H9 (cell line): ENCODE measurements around the gene ZNF775. TPM values are rescaled to one million over a fixed set of nuclear protein-coding genes. Genes with fewer than 3 reads are reported as not detected.

Experiments used
- DNase-seq: peaks from one replicate; pipeline ENCODE4 v3.0.0-alpha.2; 2017
- H2AFZ ChIP-seq: one replicate; pipeline ENCODE4 v1.6.1; 2013; ENCODE audit warnings: mild to moderate bottlenecking, low read length, control low read depth, moderate library complexity
- H2AK5ac ChIP-seq: 2 replicates; pipeline ENCODE4 v1.6.1; 2013; ENCODE audit warnings: low read length, control low read depth, mixed read lengths; ENCODE audit not compliant: insufficient read length
- H2BK120ac ChIP-seq: one replicate; pipeline ENCODE4 v1.6.1; 2013; ENCODE audit warnings: low read depth, mild to moderate bottlenecking, low read length, control low read depth, inconsistent platforms; ENCODE audit not compliant: poor library complexity, severe bottlenecking
- H2BK12ac ChIP-seq: 2 replicates; pipeline ENCODE4 v1.6.1; 2013; ENCODE audit warnings: low read length, control low read depth, mixed read lengths, low read depth; ENCODE audit not compliant: insufficient read length
- H2BK15ac ChIP-seq: 2 replicates; pipeline ENCODE4 v1.6.1; 2013; ENCODE audit warnings: low read depth, low read length, control low read depth
- H2BK20ac ChIP-seq: one replicate; pipeline ENCODE4 v1.6.1; 2013; ENCODE audit warnings: low read depth, mild to moderate bottlenecking, low read length, control low read depth, inconsistent platforms; ENCODE audit not compliant: poor library complexity, severe bottlenecking
- H2BK5ac ChIP-seq: 2 replicates; pipeline ENCODE4 v1.6.1; 2013; ENCODE audit warnings: low read length, control low read depth, mixed read lengths; ENCODE audit not compliant: insufficient read length
- H3K14ac ChIP-seq: 2 replicates; pipeline ENCODE4 v1.6.1; 2013; ENCODE audit warnings: low read length, control low read depth; ENCODE audit not compliant: insufficient read depth
- H3K18ac ChIP-seq: 2 replicates; pipeline ENCODE4 v1.6.1; 2013; ENCODE audit warnings: low read depth, mild to moderate bottlenecking, mixed read lengths, low read length, control low read depth; ENCODE audit not compliant: insufficient read length
- H3K23ac ChIP-seq: 2 replicates; pipeline ENCODE4 v1.6.1; 2013; ENCODE audit warnings: low read length, control low read depth, mixed read lengths, low read depth; ENCODE audit not compliant: insufficient read length
- H3K23me2 ChIP-seq: 2 replicates; pipeline ENCODE4 v1.6.1; 2013; ENCODE audit warnings: low read depth, mild to moderate bottlenecking, mixed read lengths, low read length, control low read depth; ENCODE audit not compliant: insufficient read length, poor library complexity, severe bottlenecking
- H3K27ac ChIP-seq: 2 replicates; pipeline ENCODE4 v1.5.1; 2013; ENCODE audit warnings: low read length, control low read depth, mixed read lengths, low read depth; ENCODE audit not compliant: insufficient read length
- H3K27me3 ChIP-seq: 2 replicates; pipeline ENCODE4 v1.6.1; 2013; ENCODE audit warnings: low read length, control low read depth, inconsistent platforms; ENCODE audit not compliant: insufficient read depth
- H3K4ac ChIP-seq: 2 replicates; pipeline ENCODE4 v1.6.1; 2013; ENCODE audit warnings: low read depth, mild to moderate bottlenecking, control low read depth, inconsistent platforms, low read length, moderate library complexity
- H3K4me1 ChIP-seq: 2 replicates; pipeline ENCODE4 v1.6.1; 2013; ENCODE audit warnings: low read length, control low read depth, inconsistent platforms; ENCODE audit not compliant: insufficient read depth
- H3K4me2 ChIP-seq: 2 replicates; pipeline ENCODE4 v1.6.1; 2013; ENCODE audit warnings: low read length, control low read depth, mixed read lengths; ENCODE audit not compliant: insufficient read length, insufficient read depth
- H3K56ac ChIP-seq: 2 replicates; pipeline ENCODE4 v1.6.1; 2013; ENCODE audit warnings: low read depth, mild to moderate bottlenecking, mixed read lengths, low read length, control low read depth; ENCODE audit not compliant: insufficient read length
- H3K79me1 ChIP-seq: 2 replicates; pipeline ENCODE4 v1.6.1; 2013; ENCODE audit warnings: low read depth, mild to moderate bottlenecking, moderate library complexity, low read length, control low read depth, inconsistent platforms; ENCODE audit not compliant: insufficient read depth, poor library complexity, severe bottlenecking
- H3K79me2 ChIP-seq: 2 replicates; pipeline ENCODE4 v1.6.1; 2013; ENCODE audit warnings: low read length, control low read depth, inconsistent platforms; ENCODE audit not compliant: insufficient read depth
- H3K9ac ChIP-seq: 2 replicates; pipeline ENCODE4 v1.6.1; 2013; ENCODE audit warnings: low read length, control low read depth, mixed read lengths; ENCODE audit not compliant: insufficient read length; ENCODE audit errors: extremely low read depth
- H3K9me3 ChIP-seq: one replicate; pipeline ENCODE4 v1.6.1; 2013; ENCODE audit warnings: low read depth, low read length, inconsistent platforms; ENCODE audit not compliant: control insufficient read depth
- H3T11ph ChIP-seq: one replicate; pipeline ENCODE4 v1.6.1; 2013; ENCODE audit warnings: mild to moderate bottlenecking, low read length, control low read depth, inconsistent platforms
- H4K20me1 ChIP-seq: one replicate; pipeline ENCODE4 v1.6.1; 2013; ENCODE audit not compliant: control insufficient read depth, insufficient read length, insufficient read depth
- H4K5ac ChIP-seq: 2 replicates; pipeline ENCODE4 v1.6.1; 2013; ENCODE audit warnings: low read depth, mild to moderate bottlenecking, mixed read lengths, low read length, control low read depth; ENCODE audit not compliant: insufficient read length
- H4K8ac ChIP-seq: replicated peaks from 2 replicates; pipeline ENCODE4 v1.6.1; 2013; ENCODE audit warnings: low read length, control low read depth, mixed read lengths, low read depth; ENCODE audit not compliant: insufficient read length
- H4K91ac ChIP-seq: 2 replicates; pipeline ENCODE4 v1.6.1; 2013; ENCODE audit warnings: low read depth, mild to moderate bottlenecking, moderate library complexity, mixed read lengths, low read length, control low read depth; ENCODE audit not compliant: insufficient read length
- H3K27ac Mint-ChIP-seq, 3 experiments: 2 replicates in 2 of 3; 3 replicates in 1 of 3; pipeline ENCODE4 v1.8.0; 2020 to 2021; ENCODE audit warnings: mixed read lengths in 3 of 3, mild to moderate bottlenecking in 1 of 3, moderate library complexity in 1 of 3
- H3K27me3 Mint-ChIP-seq: 2 replicates; pipeline ENCODE4 v1.8.0; 2021; ENCODE audit warnings: low read depth, mild to moderate bottlenecking, moderate library complexity, mixed read lengths
- H3K36me3 Mint-ChIP-seq, 3 experiments: 2 replicates in 2 of 3; 3 replicates in 1 of 3; pipeline ENCODE4 v1.8.0; 2020 to 2021; ENCODE audit warnings: low read depth in 3 of 3, mixed read lengths in 3 of 3; ENCODE audit not compliant: insufficient read depth in 1 of 3
- H3K4me1 Mint-ChIP-seq, 2 experiments: 2 replicates each; pipeline ENCODE4 v1.8.0; 2020; ENCODE audit warnings: mixed read lengths in 2 of 2
- H3K4me3 Mint-ChIP-seq, 2 experiments: 2 replicates in 1 of 2; 3 replicates in 1 of 2; pipeline ENCODE4 v1.8.0; 2020 to 2021; ENCODE audit warnings: mild to moderate bottlenecking in 2 of 2, mixed read lengths in 2 of 2, moderate library complexity in 1 of 2
- H3K9me3 Mint-ChIP-seq, 2 experiments: 2 replicates in 1 of 2; 3 replicates in 1 of 2; pipeline ENCODE4 v1.8.0; 2020; ENCODE audit warnings: mild to moderate bottlenecking in 2 of 2, mixed read lengths in 2 of 2, moderate library complexity in 1 of 2
- WGBS: extraction: QIAGEN DNeasy Blood & Tissue Kit; methylation state at CpG from one replicate; pipeline ENCODE4 v1.1.7; 2013; ENCODE audit warnings: missing lambda C conversion rate, low lambda C conversion rate, mixed read lengths; ENCODE audit not compliant: insufficient read length; ENCODE audit errors: extremely low coverage; 5-methylcytosine and 5-hydroxymethylcytosine counted together
- total RNA-seq: library from RNA; stranded (reverse); gene quantifications from 2 replicates; pipeline ENCODE4 v1.2.1, GENCODE V29; 2021
- TF ChIP-seq, protein P1 (sequence below): fragments of 200-600 bp; sonication (generic); conservative IDR thresholded peaks from 3 replicates; pipeline ENCODE4 v1.8.0; 2021; ENCODE audit warnings: antibody characterized with exemption, mild to moderate bottlenecking

Gene ZNF775
- total RNA-seq, 1 experiment from 2014 or later: 10.5 TPM

DNA sequence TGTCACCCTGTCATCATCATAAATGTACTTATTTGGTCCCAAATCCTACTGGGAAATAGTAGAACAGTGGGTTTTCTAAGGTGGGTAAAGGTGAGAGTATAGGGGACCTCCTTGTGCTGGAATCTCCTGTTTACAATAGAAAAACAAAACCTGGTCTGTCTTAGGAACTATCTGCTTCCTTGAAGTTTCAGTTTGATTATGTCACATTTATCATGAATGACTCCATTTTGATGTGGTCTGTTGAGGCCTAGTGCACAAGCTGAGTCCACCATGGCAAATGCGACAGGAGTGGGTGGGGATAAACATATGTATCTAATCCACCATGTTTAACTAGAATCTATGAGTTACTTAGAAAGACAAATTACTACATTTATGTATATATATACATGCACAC lies 23.5 kb upstream of the ZNF775 start:
- no peak overlapping the region for H3K27ac Mint-ChIP-seq
- H3K27me3 Mint-ChIP-seq: no peaks in the 10 kb centered on the region; the same call in 1 of the 2 replicates
- Histone ChIP-seq H3K79me2 (no peaks in the 10 kb centered on the region), H3K9me3 (no peaks in the 10 kb centered on the region), H3K23me2 (no peaks in the 10 kb centered on the region), H3K23ac (no peak overlapping the region), H3K27me3 (no peaks in the 10 kb centered on the region), H3K18ac (no peak overlapping the region), H2BK5ac (no peak overlapping the region), H2BK20ac (no peak overlapping the region), H3K27ac (no peak overlapping the region), H4K5ac (no peak overlapping the region), H4K8ac (no peak overlapping the region), H2AFZ (no peak overlapping the region), H2BK12ac (no peak overlapping the region), H3K4ac (no peak overlapping the region), H2BK15ac (no peak overlapping the region), H3T11ph (no peak overlapping the region), H2BK120ac (no peak overlapping the region), H3K79me1 (no peaks in the 10 kb centered on the region), H3K14ac (no peak overlapping the region), H2AK5ac (no peak overlapping the region), H4K20me1 (no peaks in the 10 kb centered on the region), H3K4me2 (no peak overlapping the region), H3K4me1 (0 out of 2 replicates have a peak, but pooled peaks cover 3% of the 10 kb centered on the region), H3K9ac (no peak overlapping the region), H3K56ac (no peak overlapping the region), H4K91ac (no peak overlapping the region)
- no CpG with 5 or more reads among the region's 1 CpG for WGBS
- TF ChIP-seq, protein P1, sequence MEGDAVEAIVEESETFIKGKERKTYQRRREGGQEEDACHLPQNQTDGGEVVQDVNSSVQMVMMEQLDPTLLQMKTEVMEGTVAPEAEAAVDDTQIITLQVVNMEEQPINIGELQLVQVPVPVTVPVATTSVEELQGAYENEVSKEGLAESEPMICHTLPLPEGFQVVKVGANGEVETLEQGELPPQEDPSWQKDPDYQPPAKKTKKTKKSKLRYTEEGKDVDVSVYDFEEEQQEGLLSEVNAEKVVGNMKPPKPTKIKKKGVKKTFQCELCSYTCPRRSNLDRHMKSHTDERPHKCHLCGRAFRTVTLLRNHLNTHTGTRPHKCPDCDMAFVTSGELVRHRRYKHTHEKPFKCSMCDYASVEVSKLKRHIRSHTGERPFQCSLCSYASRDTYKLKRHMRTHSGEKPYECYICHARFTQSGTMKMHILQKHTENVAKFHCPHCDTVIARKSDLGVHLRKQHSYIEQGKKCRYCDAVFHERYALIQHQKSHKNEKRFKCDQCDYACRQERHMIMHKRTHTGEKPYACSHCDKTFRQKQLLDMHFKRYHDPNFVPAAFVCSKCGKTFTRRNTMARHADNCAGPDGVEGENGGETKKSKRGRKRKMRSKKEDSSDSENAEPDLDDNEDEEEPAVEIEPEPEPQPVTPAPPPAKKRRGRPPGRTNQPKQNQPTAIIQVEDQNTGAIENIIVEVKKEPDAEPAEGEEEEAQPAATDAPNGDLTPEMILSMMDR: no peak
- H3K36me3 Mint-ChIP-seq: peaks cover 0 to 4% (median 0%) of the 10 kb centered on the region in 3 experiments; a peak in 1 of 7 replicates
- H3K4me1 Mint-ChIP-seq: peaks cover 7 to 15% of the 10 kb centered on the region in 2 experiments; a peak in 3 of 4 replicates
- DNase-seq: no peak
- H3K4me3 Mint-ChIP-seq: no peak overlapping the region
- H3K9me3 Mint-ChIP-seq: peaks cover 4 to 7% of the 10 kb centered on the region in 2 experiments; a peak in 3 of 5 replicates
